ENCODE results near the gene ARMH4. TPM values are rescaled to one million over a fixed set of nuclear protein-coding genes. Genes with fewer than 3 reads are reported as not detected.

Gene ARMH4
- total RNA-seq, 1 donor: 0.21 TPM

GRCh38 chr14:58091883-58092630 is 60.0 kb downstream of the ARMH4 start:
- H3K27me3 ChIP-seq (ENCODE audit: insufficient read depth, low read length): no peaks in the 10 kb centered on the region
- no peaks in the 10 kb centered on the region for H3K4me1 ChIP-seq (ENCODE audit: insufficient read depth, low read length)
- no peak overlapping the region for H3K4me3 ChIP-seq (ENCODE audit: low read length)

DNA sequence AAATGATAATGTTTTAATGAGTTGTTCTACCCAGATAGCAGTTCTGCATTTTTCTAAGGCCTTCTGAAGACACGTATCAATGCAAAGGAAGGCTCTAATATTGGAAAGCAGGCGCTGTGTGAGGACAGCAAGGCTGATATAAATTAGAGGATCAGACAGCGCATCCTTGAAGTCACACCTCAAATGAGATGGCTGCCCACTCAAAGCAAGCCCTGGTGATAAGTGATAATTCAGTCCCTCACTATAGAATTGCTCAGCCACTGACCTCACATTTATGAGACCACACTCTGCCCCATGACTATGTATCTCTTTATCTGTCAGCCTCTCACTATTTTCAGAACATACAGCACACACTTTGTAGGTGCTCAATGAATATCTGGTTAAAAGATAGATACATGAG is 62.4 kb downstream of the ARMH4 start:
- H3K27me3 ChIP-seq (ENCODE audit: insufficient read depth, low read length): peaks cover 5% of the 10 kb centered on the region
- H3K4me1 ChIP-seq (ENCODE audit: insufficient read depth, low read length): no peaks in the 10 kb centered on the region
- no peak overlapping the region for H3K4me3 ChIP-seq (ENCODE audit: low read length)

More at GRCh38 chr14:58091883-58092630, 60.0 kb downstream of the ARMH4 start:
- no peaks in the 10 kb centered on the region for H3K9me3 ChIP-seq (ENCODE audit: low read depth, low read length)

GRCh38 chr14:58088961-58089360 is 63.1 kb downstream of the ARMH4 start:
- peaks cover 8% of the 10 kb centered on the region for H3K27me3 ChIP-seq (ENCODE audit: insufficient read depth, low read length)
- no peak overlapping the region for H3K4me3 ChIP-seq (ENCODE audit: low read length)
- H3K9me3 ChIP-seq (ENCODE audit: low read depth, low read length): no peaks in the 10 kb centered on the region
- no peaks in the 10 kb centered on the region for H3K4me1 ChIP-seq (ENCODE audit: insufficient read depth, low read length)

More for the DNA sequence above, 62.4 kb downstream of the ARMH4 start:
- H3K9me3 ChIP-seq (ENCODE audit: low read depth, low read length): no peaks in the 10 kb centered on the region

DNA sequence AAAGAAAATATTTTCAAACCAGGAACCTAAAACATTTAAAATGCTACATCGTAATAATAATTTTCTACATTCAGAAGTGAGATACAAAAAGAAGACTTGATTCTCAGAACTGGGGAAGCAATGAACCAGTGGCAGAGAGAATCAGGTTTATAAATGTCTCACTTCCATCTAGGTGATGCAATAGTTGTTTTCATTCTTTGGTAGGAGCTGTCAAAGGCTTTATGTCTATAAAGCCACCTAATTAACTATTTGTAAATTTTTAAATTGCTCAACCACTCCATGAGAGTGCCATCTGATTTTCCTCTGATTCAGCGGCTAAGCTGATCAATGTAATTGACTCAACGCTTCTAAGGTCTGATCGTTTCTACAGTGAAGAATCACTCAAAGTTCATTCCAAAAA is 66.1 kb downstream of the ARMH4 start:
- Histone ChIP-seq H3K9me3 (ENCODE audit: low read depth, low read length) (no peaks in the 10 kb centered on the region), H3K4me3 (ENCODE audit: low read length) (no peak overlapping the region), H3K4me1 (ENCODE audit: insufficient read depth, low read length) (no peaks in the 10 kb centered on the region), H3K27me3 (ENCODE audit: insufficient read depth, low read length) (peaks cover 8% of the 10 kb centered on the region)

- Histone ChIP-seq H3K4me3 (ENCODE audit: low read length) (no peak overlapping the region), H3K4me1 (ENCODE audit: insufficient read depth, low read length) (no peaks in the 10 kb centered on the region), H3K9me3 (ENCODE audit: low read depth, low read length) (no peaks in the 10 kb centered on the region), H3K27me3 (ENCODE audit: insufficient read depth, low read length) (peaks cover 8% of the 10 kb centered on the region)
Observed at GRCh38 chr14:58082491-58083098, 69.4 kb downstream of the ARMH4 start.

DNA sequence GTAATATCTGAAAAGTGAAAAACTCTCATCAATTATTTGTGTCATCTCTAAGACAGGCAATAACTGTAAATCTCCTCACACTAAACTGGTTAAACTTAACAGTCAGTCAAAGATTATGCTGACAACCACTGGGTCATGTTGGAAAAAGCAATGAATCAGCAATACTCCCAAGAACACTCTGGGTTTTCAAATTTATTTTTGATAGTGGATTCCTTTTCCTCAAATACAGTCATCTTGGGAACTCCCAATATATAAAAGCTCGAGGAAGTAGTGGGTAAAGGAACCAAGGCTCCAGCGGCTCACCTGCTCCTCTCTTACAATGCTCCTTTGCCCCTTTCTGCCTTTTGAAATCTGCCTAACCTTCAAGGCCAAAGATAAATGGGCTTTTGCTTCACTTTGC is 70.0 kb downstream of the ARMH4 start:
- Histone ChIP-seq H3K4me3 (ENCODE audit: low read length) (no peak overlapping the region), H3K4me1 (ENCODE audit: insufficient read depth, low read length) (no peaks in the 10 kb centered on the region), H3K9me3 (ENCODE audit: low read depth, low read length) (no peaks in the 10 kb centered on the region), H3K27me3 (ENCODE audit: insufficient read depth, low read length) (peaks cover 8% of the 10 kb centered on the region)

- no peaks in the 10 kb centered on the region for H3K27me3 ChIP-seq (ENCODE audit: insufficient read depth, low read length)
- H3K4me1 ChIP-seq (ENCODE audit: insufficient read depth, low read length): no peaks in the 10 kb centered on the region
- no peaks in the 10 kb centered on the region for H3K9me3 ChIP-seq (ENCODE audit: low read depth, low read length)
- H3K4me3 ChIP-seq (ENCODE audit: low read length): no peak overlapping the region
Observed at GRCh38 chr14:58078471-58078870, 73.5 kb downstream of the ARMH4 start.

GRCh38 chr14:58078068-58078467 is 73.9 kb downstream of the ARMH4 start:
- Histone ChIP-seq H3K4me3 (ENCODE audit: low read length) (no peak overlapping the region), H3K27me3 (ENCODE audit: insufficient read depth, low read length) (no peaks in the 10 kb centered on the region), H3K4me1 (ENCODE audit: insufficient read depth, low read length) (no peaks in the 10 kb centered on the region), H3K9me3 (ENCODE audit: low read depth, low read length) (no peaks in the 10 kb centered on the region)

DNA sequence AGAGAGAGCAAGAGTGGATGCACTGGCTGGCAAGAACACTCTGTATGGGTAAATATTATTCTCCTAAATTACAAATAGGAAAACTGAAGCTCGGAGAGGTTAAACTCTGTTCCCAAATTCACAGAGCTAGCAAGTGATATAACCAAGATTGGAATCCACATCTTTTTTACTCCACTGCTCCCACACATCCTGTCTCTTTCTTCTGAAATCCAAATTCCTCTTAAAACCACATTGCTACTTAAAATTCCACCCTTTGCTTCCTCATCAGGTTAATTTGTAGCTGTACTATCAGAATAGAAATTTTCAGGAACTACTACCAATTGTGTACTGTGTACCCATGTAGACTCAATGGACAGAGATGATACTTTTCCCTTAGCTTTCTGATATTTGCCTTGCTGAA is 74.4 kb downstream of the ARMH4 start:
- Histone ChIP-seq H3K27me3 (ENCODE audit: insufficient read depth, low read length) (no peaks in the 10 kb centered on the region), H3K4me3 (ENCODE audit: low read length) (no peak overlapping the region), H3K9me3 (ENCODE audit: low read depth, low read length) (no peaks in the 10 kb centered on the region), H3K4me1 (ENCODE audit: insufficient read depth, low read length) (no peaks in the 10 kb centered on the region)

GRCh38 chr14:58073516-58073915 is 78.5 kb downstream of the ARMH4 start:
- Histone ChIP-seq H3K4me1 (ENCODE audit: insufficient read depth, low read length) (no peaks in the 10 kb centered on the region), H3K9me3 (ENCODE audit: low read depth, low read length) (no peaks in the 10 kb centered on the region), H3K27me3 (ENCODE audit: insufficient read depth, low read length) (no peaks in the 10 kb centered on the region), H3K4me3 (ENCODE audit: low read length) (no peak overlapping the region)

DNA sequence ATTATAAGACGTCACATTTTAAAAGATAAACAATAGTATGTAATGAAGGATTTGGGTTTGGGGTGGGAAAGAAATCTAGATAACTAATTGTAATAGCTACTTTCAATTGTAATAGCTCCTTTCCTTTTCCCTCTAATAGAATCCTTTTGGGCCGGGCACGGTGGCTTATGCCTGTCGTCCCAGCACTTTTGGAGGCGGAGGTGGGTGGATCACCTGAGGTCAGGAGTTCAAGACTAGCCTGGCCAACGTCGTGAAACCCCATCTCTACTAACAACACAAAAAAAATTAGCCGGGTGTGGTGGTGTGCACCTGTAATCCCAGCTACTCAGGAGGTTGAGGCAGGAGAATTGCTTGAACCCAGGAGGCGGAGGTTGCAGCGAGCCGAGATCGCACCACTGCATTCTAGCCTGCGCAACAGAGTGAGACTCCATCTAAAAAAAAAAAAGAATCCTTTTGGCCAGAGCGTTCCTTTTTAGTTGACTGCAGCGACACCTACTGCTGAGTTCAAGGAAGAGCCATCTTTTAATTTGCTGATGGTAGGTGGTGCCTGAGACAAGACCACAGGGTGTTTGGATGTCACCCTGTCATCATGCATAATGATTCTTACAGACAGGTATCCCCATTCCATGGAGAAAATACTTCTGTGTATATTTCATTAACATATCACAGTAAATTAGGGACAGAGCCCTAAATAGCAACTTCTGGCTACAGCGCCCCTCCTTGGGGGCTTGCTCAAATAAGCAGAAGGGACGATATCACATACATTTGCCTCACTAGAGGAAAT is 79.5 kb downstream of the ARMH4 start:
- no peaks in the 10 kb centered on the region for H3K4me1 ChIP-seq (ENCODE audit: insufficient read depth, low read length)
- H3K27me3 ChIP-seq (ENCODE audit: insufficient read depth, low read length): no peaks in the 10 kb centered on the region
- no peak overlapping the region for H3K4me3 ChIP-seq (ENCODE audit: low read length)
- H3K9me3 ChIP-seq (ENCODE audit: low read depth, low read length): no peaks in the 10 kb centered on the region

DNA sequence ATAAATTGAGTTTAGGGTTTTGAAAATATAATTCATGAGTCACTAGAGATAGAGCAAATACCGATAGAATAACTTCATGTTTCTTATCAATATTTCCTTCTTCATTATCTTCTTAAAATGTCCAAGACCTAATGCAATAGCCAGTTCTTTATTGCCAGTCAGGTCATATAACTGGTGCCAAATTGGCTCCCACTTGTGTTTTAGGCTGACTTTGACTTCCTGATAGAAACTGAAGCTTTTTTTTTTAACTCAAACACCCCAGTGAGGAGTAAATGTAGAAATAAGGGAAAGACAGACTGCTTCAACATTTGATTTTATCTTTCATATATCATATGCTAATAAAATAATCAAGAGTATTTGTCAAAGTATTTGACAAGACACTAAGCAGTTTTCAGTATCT is 80.7 kb downstream of the ARMH4 start:
- Histone ChIP-seq H3K4me1 (ENCODE audit: insufficient read depth, low read length) (no peaks in the 10 kb centered on the region), H3K27me3 (ENCODE audit: insufficient read depth, low read length) (no peaks in the 10 kb centered on the region), H3K9me3 (ENCODE audit: low read depth, low read length) (no peaks in the 10 kb centered on the region), H3K4me3 (ENCODE audit: low read length) (no peak overlapping the region)

DNA sequence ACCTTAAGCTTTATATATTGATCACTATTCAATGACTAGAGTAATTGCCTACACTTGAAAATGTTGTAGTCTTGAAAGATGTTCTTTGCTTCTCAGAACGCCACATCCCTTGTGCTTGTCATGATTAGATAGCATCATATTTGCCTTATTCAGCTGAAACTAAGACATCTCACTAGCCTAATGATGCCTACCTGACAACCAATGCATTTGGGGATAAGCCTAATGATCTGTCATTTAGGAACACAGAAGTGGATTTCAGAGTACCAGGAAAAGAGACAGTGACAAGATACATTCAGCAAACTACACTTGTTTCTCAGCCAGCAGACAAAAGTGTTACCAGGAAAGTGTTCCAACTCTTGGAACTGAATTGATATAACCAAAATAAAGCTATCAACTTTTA is 83.7 kb downstream of the ARMH4 start:
- Histone ChIP-seq H3K4me1 (ENCODE audit: insufficient read depth, low read length) (no peaks in the 10 kb centered on the region), H3K27me3 (ENCODE audit: insufficient read depth, low read length) (no peaks in the 10 kb centered on the region), H3K9me3 (ENCODE audit: low read depth, low read length) (no peaks in the 10 kb centered on the region), H3K4me3 (ENCODE audit: low read length) (no peak overlapping the region)

GRCh38 chr14:58066115-58066514 is 85.9 kb downstream of the ARMH4 start:
- H3K4me3 ChIP-seq (ENCODE audit: low read length): no peak overlapping the region
- no peaks in the 10 kb centered on the region for H3K9me3 ChIP-seq (ENCODE audit: low read depth, low read length)
- no peaks in the 10 kb centered on the region for H3K4me1 ChIP-seq (ENCODE audit: insufficient read depth, low read length)
- no peaks in the 10 kb centered on the region for H3K27me3 ChIP-seq (ENCODE audit: insufficient read depth, low read length)

- Histone ChIP-seq H3K4me3 (ENCODE audit: low read length) (no peak overlapping the region), H3K9me3 (ENCODE audit: low read depth, low read length) (no peaks in the 10 kb centered on the region), H3K4me1 (ENCODE audit: insufficient read depth, low read length) (no peaks in the 10 kb centered on the region), H3K27me3 (ENCODE audit: insufficient read depth, low read length) (no peaks in the 10 kb centered on the region)
Observed at GRCh38 chr14:58061581-58061980, 90.4 kb downstream of the ARMH4 start.
